ENCODE data around the gene TEX13B.

The TEX13B gene

GRCh38 chrX:108001218-108001814 lies 19.1 kb upstream of the TEX13B start:
- DNase-seq (ENCODE audit: low read depth in 1 of 2, low spot score in 1 of 2): peak; percentile 2 to 23
- TF ChIP-seq GABPA (IDR thresholded peaks at IDR 0.05; ENCODE audit: low read depth) (no peak), REST (IDR thresholded peaks at IDR 0.05; ENCODE audit: insufficient replicate concordance, low read depth) (no peak), SPI1 (IDR thresholded peaks at IDR 0.05; ENCODE audit: borderline replicate concordance, low read depth) (no peak), CTCF (IDR thresholded peaks at IDR 0.05; ENCODE audit: insufficient read depth, low read length) (peak; percentile 37), POLR2AphosphoS5 (IDR thresholded peaks at IDR 0.05; ENCODE audit: low read depth) (no peak)
- H3K27ac ChIP-seq (replicated peaks): no peak overlapping the region
- no peak overlapping the region for H3K4me3 ChIP-seq (replicated peaks; ENCODE audit: insufficient read depth, low read length)
- H3K27me3 ChIP-seq (ENCODE audit: insufficient read depth, poor library complexity, severe bottlenecking): no peaks in the 10 kb centered on the region

GRCh38 chrX:108000751-108001150 lies 18.6 kb upstream of the TEX13B start:
- Histone ChIP-seq H3K27me3 (ENCODE audit: insufficient read depth, poor library complexity, severe bottlenecking) (no peaks in the 10 kb centered on the region), H3K27ac (replicated peaks) (no peak overlapping the region), H3K4me3 (replicated peaks; ENCODE audit: insufficient read depth, low read length) (no peak overlapping the region)
- TF ChIP-seq CTCF (IDR thresholded peaks at IDR 0.05; ENCODE audit: insufficient read depth, low read length) (no peak), POLR2AphosphoS5 (IDR thresholded peaks at IDR 0.05; ENCODE audit: low read depth) (no peak), REST (IDR thresholded peaks at IDR 0.05; ENCODE audit: insufficient replicate concordance, low read depth) (no peak), GABPA (IDR thresholded peaks at IDR 0.05; ENCODE audit: low read depth) (no peak), SPI1 (IDR thresholded peaks at IDR 0.05; ENCODE audit: borderline replicate concordance, low read depth) (no peak)
- no peak for DNase-seq (ENCODE audit: low read depth in 1 of 2, low spot score in 1 of 2)

GRCh38 chrX:107996124-107996523 lies 14.0 kb upstream of the TEX13B start:
- Histone ChIP-seq H3K27me3 (ENCODE audit: insufficient read depth, poor library complexity, severe bottlenecking) (no peaks in the 10 kb centered on the region), H3K27ac (replicated peaks) (no peak overlapping the region), H3K4me3 (replicated peaks; ENCODE audit: insufficient read depth, low read length) (no peak overlapping the region)
- TF ChIP-seq REST (IDR thresholded peaks at IDR 0.05; ENCODE audit: insufficient replicate concordance, low read depth) (no peak), SPI1 (IDR thresholded peaks at IDR 0.05; ENCODE audit: borderline replicate concordance, low read depth) (no peak), POLR2AphosphoS5 (IDR thresholded peaks at IDR 0.05; ENCODE audit: low read depth) (no peak), GABPA (IDR thresholded peaks at IDR 0.05; ENCODE audit: low read depth) (no peak), CTCF (IDR thresholded peaks at IDR 0.05; ENCODE audit: insufficient read depth, low read length) (no peak)
- DNase-seq (ENCODE audit: low read depth in 1 of 2, low spot score in 1 of 2): no peak
